H1 (cell line): Measurements from ENCODE around the gene PRKRIP1. TPM values are rescaled to one million over a fixed set of nuclear protein-coding genes. Genes with fewer than 3 reads are reported as not detected.

Experiments used
- CTCF ChIA-PET: fragments of 300-600 bp; sonication (Branson Sonifier 250); formaldehyde crosslinking; loops from one replicate; lab custom pipeline; 2021; ENCODE audit not compliant: partially characterized antibody; lab: Charles Lee
- POLR2A ChIA-PET: fragments of 300-600 bp; sonication (Branson Sonifier 250); formaldehyde crosslinking; loops from one replicate; lab custom pipeline; 2021; ENCODE audit warnings: inconsistent platforms; ENCODE audit not compliant: partially characterized antibody; lab: Charles Lee
- DNase-seq, 2 experiments: peaks; one replicate each; pipeline versions ENCODE4 v3.0.0 to v3.0.0-alpha.2; 2010 to 2022; ENCODE audit warnings: low spot score in 2 of 2, low read depth in 1 of 2, mixed read lengths in 1 of 2
- FAIRE-seq: peaks from 2 replicates; lab custom pipeline; 2011; peaks lifted over from hg19 to GRCh38; lab: Jason Lieb, UNC
- H2AFZ ChIP-seq: 2 replicates; pipeline ENCODE4 v1.8.1; 2012; ENCODE audit warnings: low read length, inconsistent platforms
- H2AK5ac ChIP-seq: 2 replicates; pipeline ENCODE4 v1.6.1; 2013; ENCODE audit warnings: low read depth, low read length
- H2BK120ac ChIP-seq: replicated peaks from 2 replicates; pipeline ENCODE3; 2013; ENCODE audit warnings: low read depth, low read length, inconsistent platforms
- H2BK12ac ChIP-seq: 2 replicates; pipeline ENCODE4 v1.6.1; 2013; ENCODE audit warnings: low read depth, low read length
- H2BK15ac ChIP-seq: 2 replicates; pipeline ENCODE4 v1.6.1; 2013; ENCODE audit warnings: low read length
- H2BK20ac ChIP-seq: 2 replicates; pipeline ENCODE4 v1.6.1; 2013; ENCODE audit warnings: low read length
- H2BK5ac ChIP-seq: 2 replicates; pipeline ENCODE4 v1.6.1; 2013; ENCODE audit warnings: low read depth, low read length
- H3K14ac ChIP-seq: 2 replicates; pipeline ENCODE4 v1.6.1; 2013; ENCODE audit warnings: inconsistent platforms; ENCODE audit not compliant: insufficient read length
- H3K18ac ChIP-seq: 2 replicates; pipeline ENCODE4 v1.6.1; 2013; ENCODE audit warnings: low read length; ENCODE audit errors: extremely low read depth
- H3K23ac ChIP-seq: 2 replicates; pipeline ENCODE4 v1.6.1; 2013; ENCODE audit warnings: inconsistent platforms; ENCODE audit not compliant: insufficient read length
- H3K23me2 ChIP-seq: 2 replicates; pipeline ENCODE4 v1.6.1; 2013; ENCODE audit warnings: low read depth, low read length
- H3K27ac ChIP-seq: 2 replicates; pipeline ENCODE4 v1.6.1; 2011; ENCODE audit warnings: low read depth, low read length, inconsistent platforms
- H3K27me3 ChIP-seq, 4 experiments: replicated peaks in 1 of 4; 1 replicate in 1 of 4; 2 replicates in 3 of 4; pipeline versions ENCODE4 v1.6.1 to v1.8.1; 2011 to 2013; ENCODE audit warnings: low read length in 3 of 4, mild to moderate bottlenecking in 3 of 4, inconsistent platforms in 2 of 4, mixed read lengths in 2 of 4, moderate library complexity in 1 of 4; ENCODE audit not compliant: control insufficient read depth in 3 of 4, insufficient read depth in 3 of 4; ENCODE audit errors: extremely low read depth in 1 of 4
- H3K36me3 ChIP-seq, 4 experiments: 2 replicates each; pipeline versions ENCODE4 v1.6.1 to v1.8.1; 2011 to 2013; ENCODE audit warnings: mild to moderate bottlenecking in 4 of 4, low read length in 3 of 4, moderate library complexity in 2 of 4, control low read depth in 1 of 4, inconsistent platforms in 1 of 4; ENCODE audit not compliant: insufficient read depth in 4 of 4, control insufficient read depth in 2 of 4
- H3K4ac ChIP-seq: replicated peaks from 2 replicates; pipeline ENCODE3; 2013; ENCODE audit warnings: low read length, low read depth, mixed read lengths, inconsistent platforms; ENCODE audit not compliant: insufficient read length
- H3K4me1 ChIP-seq, 4 experiments: replicated peaks in 1 of 4; 1 replicate in 1 of 4; 2 replicates in 3 of 4; pipeline versions ENCODE4 v1.6.1 to v1.8.1; 2011 to 2013; ENCODE audit warnings: low read length in 3 of 4, inconsistent platforms in 2 of 4, mixed read lengths in 1 of 4; ENCODE audit not compliant: insufficient read depth in 4 of 4, control insufficient read depth in 3 of 4
- H3K4me2 ChIP-seq, 2 experiments: 2 replicates each; pipeline versions ENCODE4 v1.6.1 to v1.8.1; 2011 to 2013; ENCODE audit warnings: low read depth in 2 of 2, low read length in 2 of 2, control low read depth in 1 of 2, inconsistent platforms in 1 of 2, mild to moderate bottlenecking in 1 of 2; ENCODE audit not compliant: insufficient read depth in 1 of 2
- H3K4me3 ChIP-seq, 4 experiments: fragments of 200-600, 300-600 bp in 1 of 4; sonication (generic), shearing (Covaris generic), sonication (Bioruptor Twin) in 1 of 4; 2 replicates each; pipeline versions ENCODE4 v1.5.1 to v1.8.1; 2011 to 2016; ENCODE audit warnings: low read length in 4 of 4, low read depth in 3 of 4, control low read depth in 2 of 4, inconsistent platforms in 2 of 4, mild to moderate bottlenecking in 2 of 4, mixed read lengths in 1 of 4, moderate library complexity in 1 of 4; ENCODE audit not compliant: insufficient read depth in 2 of 4; ENCODE audit errors: extremely low read depth in 1 of 4
- H3K56ac ChIP-seq: replicated peaks from 2 replicates; pipeline ENCODE3; 2013; ENCODE audit warnings: low read depth, mild to moderate bottlenecking, mixed read lengths, low read length, inconsistent platforms; ENCODE audit not compliant: insufficient read length
- H3K79me1 ChIP-seq: 2 replicates; pipeline ENCODE4 v1.6.1; 2013; ENCODE audit warnings: low read depth, low read length, control low read depth
- H3K79me2 ChIP-seq, 2 experiments: 2 replicates each; pipeline versions ENCODE4 v1.6.1 to v1.8.1; 2012 to 2013; ENCODE audit warnings: low read length in 2 of 2, mild to moderate bottlenecking in 2 of 2, inconsistent platforms in 1 of 2; ENCODE audit not compliant: insufficient read depth in 2 of 2, control insufficient read depth in 1 of 2
- H3K9ac ChIP-seq, 4 experiments: replicated peaks in 1 of 4; 1 replicate in 1 of 4; 2 replicates in 3 of 4; pipeline versions ENCODE4 v1.6.1 to v1.8.1; 2011 to 2013; ENCODE audit warnings: low read depth in 3 of 4, low read length in 3 of 4, control low read depth in 2 of 4, mild to moderate bottlenecking in 2 of 4, moderate library complexity in 2 of 4, inconsistent platforms in 1 of 4; ENCODE audit errors: extremely low read depth in 1 of 4
- H3K9me3 ChIP-seq, 2 experiments: 2 replicates each; pipeline versions ENCODE4 v1.6.1 to v1.8.1; 2012 to 2013; ENCODE audit warnings: mild to moderate bottlenecking in 2 of 2, moderate library complexity in 2 of 2, control low read depth in 1 of 2, inconsistent platforms in 1 of 2, low read depth in 1 of 2, low read length in 1 of 2, mixed read lengths in 1 of 2; ENCODE audit not compliant: insufficient read depth in 2 of 2
- H4K20me1 ChIP-seq, 2 experiments: replicated peaks in 1 of 2; 2 replicates each; pipeline versions ENCODE3 to v1.8.1; 2011 to 2013; ENCODE audit warnings: inconsistent platforms in 2 of 2, low read length in 2 of 2, mild to moderate bottlenecking in 1 of 2; ENCODE audit not compliant: insufficient read depth in 2 of 2, control insufficient read depth in 1 of 2
- H4K5ac ChIP-seq: 2 replicates; pipeline ENCODE4 v1.6.1; 2013; ENCODE audit warnings: low read length, low read depth, mixed read lengths, inconsistent platforms; ENCODE audit not compliant: insufficient read length
- H4K8ac ChIP-seq: 2 replicates; pipeline ENCODE4 v1.8.0; 2013; ENCODE audit warnings: mild to moderate bottlenecking, moderate library complexity, low read length, inconsistent platforms; ENCODE audit not compliant: insufficient read depth; ENCODE audit errors: extremely low read depth
- H4K91ac ChIP-seq: replicated peaks from 2 replicates; pipeline ENCODE3; 2013; ENCODE audit warnings: low read length, mixed read lengths, inconsistent platforms; ENCODE audit not compliant: insufficient read length
- BRCA1 ChIP-seq: IDR thresholded peaks from 2 replicates; pipeline ENCODE4 v1.6.1; 2012; ENCODE audit warnings: low read depth, low read length, improper control_type of control experiment
- POLR2A ChIP-seq, 2 experiments: IDR thresholded peaks; 1 replicate in 1 of 2; 2 replicates in 1 of 2; pipeline ENCODE4 v1.6.1; 2011; ENCODE audit warnings: low read depth in 2 of 2, low read length in 2 of 2, mild to moderate bottlenecking in 2 of 2; ENCODE audit errors: control extremely low read depth in 1 of 2
- ZNF274 ChIP-seq: IDR thresholded peaks from 2 replicates; pipeline ENCODE4 v1.7.0; 2012; ENCODE audit warnings: low read length, borderline replicate concordance; ENCODE audit errors: extremely low read depth
- WGBS, 2 experiments: shearing (Covaris generic) in 1 of 2; methylation state at CpG; one replicate each; pipeline versions ENCODE4 v1.1.6 to v1.1.7; 2013 to 2015; ENCODE audit warnings: low lambda C conversion rate in 2 of 2, mixed read lengths in 2 of 2, inconsistent platforms in 1 of 2, low coverage in 1 of 2, missing lambda C conversion rate in 1 of 2; ENCODE audit not compliant: insufficient replicate concordance in 2 of 2, insufficient coverage in 1 of 2, insufficient read length in 1 of 2; ENCODE audit errors: extremely low coverage in 1 of 2, missing lambda C conversion rate in 1 of 2; 5-methylcytosine and 5-hydroxymethylcytosine counted together
- polyA plus RNA-seq, 7 experiments: library from polyadenylated mRNA; depleted of rRNA in 3 of 7; stranded (reverse) in 5 of 7; unstranded in 2 of 7; fragments of >200 nt in 5 of 7; fragments of 200-250 nt in 2 of 7; gene quantifications; 1 replicate in 5 of 7; 2 replicates in 1 of 7; 4 replicates in 1 of 7; pipeline versions ENCODE4 v1.2.1 to v1.2.3, GENCODE V29; 2011 to 2013; ENCODE audit warnings: missing spikeins in 2 of 7, mixed read lengths in 2 of 7
- total RNA-seq: library from RNA; stranded (reverse); fragmentation: NEBNext Ultra II Directional; extraction: Animal tissue kit (Norgen Biotek cat#: 25700); gene quantifications from 2 replicates; pipeline ENCODE4 v1.2.1, GENCODE V29; 2021
- TF ChIP-seq, protein P1 (sequence below): IDR thresholded peaks from 2 replicates; pipeline ENCODE4 v1.6.1; 2012; ENCODE audit warnings: inconsistent platforms
- TF ChIP-seq, protein P2 (sequence below): IDR thresholded peaks from 2 replicates; pipeline ENCODE4 v1.6.1; 2012; ENCODE audit warnings: inconsistent platforms

PRKRIP1 gene
- total and polyA plus RNA-seq, 2 of the 8 experiments (the other 6 are each of a cell fraction or from before 2014, with no cell fraction given), result 11.1 to 22.0 TPM

DNA sequence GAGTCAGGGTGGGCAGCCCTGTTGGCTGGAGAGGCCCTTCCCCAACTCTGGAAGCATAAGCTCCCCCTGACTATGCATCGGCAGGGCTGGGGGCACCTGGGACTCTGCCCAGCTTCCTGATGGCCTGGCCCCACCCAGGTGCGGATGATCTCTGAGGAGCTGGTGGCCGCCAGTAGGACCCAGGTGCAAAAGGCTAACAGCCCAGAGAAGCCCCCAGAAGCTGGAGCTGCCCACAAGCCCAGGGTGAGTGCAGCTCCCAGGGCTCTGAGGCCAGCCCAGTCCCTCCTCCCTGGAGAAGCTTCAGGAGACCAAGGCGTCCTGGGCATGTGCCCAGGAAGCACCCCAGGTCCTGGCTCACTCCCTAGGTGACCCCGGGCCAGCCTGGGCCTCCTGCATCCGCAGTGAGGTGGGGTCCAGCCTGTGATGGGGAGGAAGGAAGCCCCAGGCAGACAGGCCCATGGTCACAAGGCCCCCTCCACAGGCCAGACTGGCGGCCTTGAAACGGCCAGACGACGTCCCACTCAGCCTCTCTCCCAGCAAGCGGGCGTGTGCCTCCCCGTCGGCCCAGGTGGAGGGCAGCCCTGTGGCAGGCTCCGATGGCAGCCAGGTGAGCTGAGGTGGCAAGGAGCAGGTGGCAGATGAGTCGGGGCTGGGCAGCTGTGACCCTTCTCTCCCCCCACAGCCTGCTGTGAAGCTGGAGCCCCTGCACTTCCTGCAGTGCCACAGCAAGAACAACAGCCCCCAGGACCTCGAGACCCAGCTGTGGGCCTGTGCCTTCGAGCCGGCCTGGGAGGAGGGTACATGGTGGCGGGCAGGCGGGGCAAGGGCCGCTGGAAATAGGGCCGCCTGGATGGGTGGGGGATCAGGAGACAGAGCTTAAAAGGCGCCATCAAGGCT, 71.7 kb downstream of the PRKRIP1 start:
- DNase-seq (no peak), FAIRE-seq (no peak)
- Histone ChIP-seq H3K23me2 (peaks cover 5% of the 10 kb centered on the region; the same call in 1 of the 2 replicates), H3K4me3 (no peak overlapping the region), H3K9ac (no peak overlapping the region), H3K14ac (no peak overlapping the region), H3K79me2 (peaks cover 0 to 11% of the 10 kb centered on the region in 2 experiments; a peak in 2 of 4 replicates), H4K8ac (no peak overlapping the region), H2AFZ (no peak overlapping the region), H2BK120ac (no peak overlapping the region), H2AK5ac (no peak overlapping the region), H3K4ac (no peak overlapping the region), H2BK20ac (no peak overlapping the region), H2BK12ac (no peak overlapping the region), H3K36me3 (peaks cover 0 to 9% (median 3%) of the 10 kb centered on the region in 4 experiments; a peak in 5 of 8 replicates), H3K4me2 (no peak overlapping the region), H3K23ac (no peak overlapping the region), H3K18ac (no peak overlapping the region), H3K79me1 (peaks cover 3% of the 10 kb centered on the region; the same call in 1 of the 2 replicates), H4K20me1 (peaks cover 0 to 11% of the 10 kb centered on the region in 2 experiments), H4K91ac (no peak overlapping the region), H3K4me1 (peaks cover 0 to 10% (median 1%) of the 10 kb centered on the region in 4 experiments; a peak in 3 of 7 replicates), H4K5ac (no peak overlapping the region), H3K27ac (no peak overlapping the region), H2BK15ac (no peak overlapping the region), H3K9me3 (no peaks in the 10 kb centered on the region), H3K27me3 (no peaks in the 10 kb centered on the region; a peak in 1 of 7 replicates), H3K56ac (no peak overlapping the region), H2BK5ac (no peak overlapping the region)
- WGBS, 2 experiments, result 92% methylated on average over 20 of the region's 24 CpGs; no CpG with 5 or more reads in 1 of the 2 experiments
- ChIA-PET CTCF (interaction anchor here (0.6 to 2.1 kb wide), 9 partner anchors 9 to 925 kb away, joined by 3 to 10 read pairs (median 3); no protein-coding TSS in a partner anchor), POLR2A (interaction anchor here (3.5 kb wide), 1 partner anchor 15 kb away, joined by 11 read pairs; no protein-coding TSS in a partner anchor)
- TF ChIP-seq BRCA1, result no peak
- TF ChIP-seq POLR2A (IDR thresholded peaks at IDR 0.05; ENCODE audit: control extremely low read depth in 1 of 2, low read depth in 2 of 2, low read length in 2 of 2), result no peak
- TF ChIP-seq, protein P1, sequence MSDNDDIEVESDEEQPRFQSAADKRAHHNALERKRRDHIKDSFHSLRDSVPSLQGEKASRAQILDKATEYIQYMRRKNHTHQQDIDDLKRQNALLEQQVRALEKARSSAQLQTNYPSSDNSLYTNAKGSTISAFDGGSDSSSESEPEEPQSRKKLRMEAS, result no peak
- TF ChIP-seq ZNF274, result no peak
- TF ChIP-seq, protein P2, sequence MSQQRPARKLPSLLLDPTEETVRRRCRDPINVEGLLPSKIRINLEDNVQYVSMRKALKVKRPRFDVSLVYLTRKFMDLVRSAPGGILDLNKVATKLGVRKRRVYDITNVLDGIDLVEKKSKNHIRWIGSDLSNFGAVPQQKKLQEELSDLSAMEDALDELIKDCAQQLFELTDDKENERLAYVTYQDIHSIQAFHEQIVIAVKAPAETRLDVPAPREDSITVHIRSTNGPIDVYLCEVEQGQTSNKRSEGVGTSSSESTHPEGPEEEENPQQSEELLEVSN, result no peak
